ENCODE measurements around the gene SP100. TPM values are rescaled to one million over a fixed set of nuclear protein-coding genes. Genes with fewer than 3 reads are reported as not detected.

Gene SP100
- total and polyA plus RNA-seq, 2 of the 4 experiments (the other 2 are of a cell fraction): 50.6 to 69.0 TPM

DNA sequence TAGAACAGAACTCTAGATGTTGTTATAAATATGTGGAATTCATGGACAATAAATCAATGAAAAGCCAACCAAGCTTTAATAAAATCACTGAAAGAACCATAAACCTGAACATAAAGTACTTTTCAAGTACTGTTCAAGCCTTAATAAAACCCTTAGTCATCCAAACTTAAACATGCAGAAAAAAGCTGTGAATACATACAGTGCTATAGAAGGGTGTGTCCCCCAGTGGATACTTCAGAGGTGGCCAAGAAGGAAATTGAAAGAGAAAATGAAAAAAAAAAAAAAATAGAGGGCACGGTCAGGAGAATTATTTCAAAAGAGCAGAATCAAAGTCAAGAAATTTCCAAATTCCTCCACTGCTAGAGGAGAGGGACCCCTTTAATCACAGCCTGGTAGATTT lies 141.1 kb downstream of the SP100 start:
- no CpG with 5 or more reads among the region's 1 CpG for WGBS, 2 experiments (ENCODE audit: extremely low coverage in 2 of 2, insufficient read length in 1 of 2)

More for the DNA sequence above, 141.1 kb downstream of the SP100 start:
- Histone ChIP-seq H4K5ac (ENCODE audit: low read depth, low read length) (no peak overlapping the region), H2BK20ac (ENCODE audit: low read depth, low read length) (no peak overlapping the region), H3K79me1 (ENCODE audit: low read depth in 1 of 2, low read length in 2 of 2) (no peaks in the 10 kb centered on the region), H4K91ac (ENCODE audit: insufficient read depth, low read depth, low read length) (no peak overlapping the region), H3K18ac (ENCODE audit: low read depth, low read length) (no peak overlapping the region), H2BK120ac (ENCODE audit: low read depth, low read length) (no peak overlapping the region), H3K4me3 (ENCODE audit: insufficient read depth, low read depth, low read length) (no peak overlapping the region), H2BK15ac (ENCODE audit: low read depth, low read length) (no peak overlapping the region), H3K36me3 (ENCODE audit: control insufficient read depth, insufficient read depth, low read length) (no peaks in the 10 kb centered on the region), H3K4me2 (ENCODE audit: low read depth, low read length) (no peak overlapping the region), H3K9ac (ENCODE audit: low read depth, low read length) (no peak overlapping the region), H3K14ac (replicated peaks; ENCODE audit: low read depth, low read length) (no peak overlapping the region), H3K27me3 (ENCODE audit: control insufficient read depth, insufficient read depth, low read length) (peaks cover 2% of the 10 kb centered on the region; the same call in 1 of the 2 replicates), H3K23ac (ENCODE audit: low read depth, low read length) (no peak overlapping the region), H3K9me3 (ENCODE audit: control insufficient read depth, insufficient read depth, low read length) (no peaks in the 10 kb centered on the region), H3K27ac (ENCODE audit: insufficient read depth, low read length) (no peak overlapping the region), H2BK5ac (ENCODE audit: low read depth, low read length, poor library complexity, severe bottlenecking) (no peak overlapping the region), H3K56ac (ENCODE audit: extremely low read depth, insufficient read depth, low read length) (no peak overlapping the region), H2AFZ (replicated peaks; ENCODE audit: low read length, poor library complexity) (no peak overlapping the region), H3K4ac (ENCODE audit: low read depth, low read length) (no peak overlapping the region), H2AK9ac (replicated peaks; ENCODE audit: low read depth, low read length, poor library complexity) (no peak overlapping the region), H3K9me1 (ENCODE audit: insufficient read depth, low read length) (no peaks in the 10 kb centered on the region), H4K8ac (ENCODE audit: low read depth in 2 of 2, low read length in 2 of 2) (no peak overlapping the region), H4K20me1 (ENCODE audit: insufficient read depth, low read length) (no peaks in the 10 kb centered on the region), H2AK5ac (ENCODE audit: low read depth, low read length) (no peak overlapping the region), H3K4me1 (ENCODE audit: control insufficient read depth, insufficient read depth, low read length) (no peaks in the 10 kb centered on the region)
- no peak for ATAC-seq (ENCODE audit: low read depth)
- POLR2A ChIA-PET (ENCODE audit: unreplicated experiment): no interaction called here
- intact Hi-C loops (cut with micrococcal nuclease) (no loop called here), dilution Hi-C loops (cut with HindIII; ENCODE audit: low sequenced_read_pairs, unreplicated experiment) (no loop called here), in situ Hi-C loops (cut with MboI; ENCODE audit: low sequenced_read_pairs) (no loop called here)
- DNase-seq: no peak
- TF ChIP-seq CHD1 (IDR thresholded peaks at IDR 0.05; ENCODE audit: low read depth, low read length) (no peak), BHLHE40 (IDR thresholded peaks at IDR 0.05; ENCODE audit: low read depth, low read length) (no peak), RFX5 (IDR thresholded peaks at IDR 0.05; ENCODE audit: low read depth, low read length) (no peak), MXI1 (IDR thresholded peaks at IDR 0.05; ENCODE audit: borderline replicate concordance, low read depth, low read length) (no peak), FOS (IDR thresholded peaks at IDR 0.05; ENCODE audit: low read depth, low read length) (no peak), RCOR1 (IDR thresholded peaks at IDR 0.05; ENCODE audit: insufficient replicate concordance, low read length) (no peak), SMC3 (IDR thresholded peaks at IDR 0.05; ENCODE audit: low read depth, low read length) (no peak), NFE2L2 (IDR thresholded peaks at IDR 0.05; ENCODE audit: low read depth, low read length) (no peak), CEBPB (IDR thresholded peaks at IDR 0.05; ENCODE audit: low read depth, low read length) (no peak), POLR2A (IDR thresholded peaks at IDR 0.05; ENCODE audit: low read depth, low read length) (no peak), RAD21 (IDR thresholded peaks at IDR 0.05; ENCODE audit: low read length) (no peak), MAZ (IDR thresholded peaks at IDR 0.05; ENCODE audit: borderline replicate concordance, low read depth, low read length) (no peak), MAFK (IDR thresholded peaks at IDR 0.05; ENCODE audit: low read depth, low read length) (no peak)
- TF ChIP-seq, protein P1, sequence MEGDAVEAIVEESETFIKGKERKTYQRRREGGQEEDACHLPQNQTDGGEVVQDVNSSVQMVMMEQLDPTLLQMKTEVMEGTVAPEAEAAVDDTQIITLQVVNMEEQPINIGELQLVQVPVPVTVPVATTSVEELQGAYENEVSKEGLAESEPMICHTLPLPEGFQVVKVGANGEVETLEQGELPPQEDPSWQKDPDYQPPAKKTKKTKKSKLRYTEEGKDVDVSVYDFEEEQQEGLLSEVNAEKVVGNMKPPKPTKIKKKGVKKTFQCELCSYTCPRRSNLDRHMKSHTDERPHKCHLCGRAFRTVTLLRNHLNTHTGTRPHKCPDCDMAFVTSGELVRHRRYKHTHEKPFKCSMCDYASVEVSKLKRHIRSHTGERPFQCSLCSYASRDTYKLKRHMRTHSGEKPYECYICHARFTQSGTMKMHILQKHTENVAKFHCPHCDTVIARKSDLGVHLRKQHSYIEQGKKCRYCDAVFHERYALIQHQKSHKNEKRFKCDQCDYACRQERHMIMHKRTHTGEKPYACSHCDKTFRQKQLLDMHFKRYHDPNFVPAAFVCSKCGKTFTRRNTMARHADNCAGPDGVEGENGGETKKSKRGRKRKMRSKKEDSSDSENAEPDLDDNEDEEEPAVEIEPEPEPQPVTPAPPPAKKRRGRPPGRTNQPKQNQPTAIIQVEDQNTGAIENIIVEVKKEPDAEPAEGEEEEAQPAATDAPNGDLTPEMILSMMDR (conservative IDR thresholded peaks at IDR 0.05; ENCODE audit: low read depth, low read length): no peak
- TF ChIP-seq, protein P2, sequence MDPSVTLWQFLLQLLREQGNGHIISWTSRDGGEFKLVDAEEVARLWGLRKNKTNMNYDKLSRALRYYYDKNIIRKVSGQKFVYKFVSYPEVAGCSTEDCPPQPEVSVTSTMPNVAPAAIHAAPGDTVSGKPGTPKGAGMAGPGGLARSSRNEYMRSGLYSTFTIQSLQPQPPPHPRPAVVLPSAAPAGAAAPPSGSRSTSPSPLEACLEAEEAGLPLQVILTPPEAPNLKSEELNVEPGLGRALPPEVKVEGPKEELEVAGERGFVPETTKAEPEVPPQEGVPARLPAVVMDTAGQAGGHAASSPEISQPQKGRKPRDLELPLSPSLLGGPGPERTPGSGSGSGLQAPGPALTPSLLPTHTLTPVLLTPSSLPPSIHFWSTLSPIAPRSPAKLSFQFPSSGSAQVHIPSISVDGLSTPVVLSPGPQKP (IDR thresholded peaks at IDR 0.05; ENCODE audit: borderline replicate concordance, low read depth, low read length): no peak
- TF ChIP-seq, protein P3, sequence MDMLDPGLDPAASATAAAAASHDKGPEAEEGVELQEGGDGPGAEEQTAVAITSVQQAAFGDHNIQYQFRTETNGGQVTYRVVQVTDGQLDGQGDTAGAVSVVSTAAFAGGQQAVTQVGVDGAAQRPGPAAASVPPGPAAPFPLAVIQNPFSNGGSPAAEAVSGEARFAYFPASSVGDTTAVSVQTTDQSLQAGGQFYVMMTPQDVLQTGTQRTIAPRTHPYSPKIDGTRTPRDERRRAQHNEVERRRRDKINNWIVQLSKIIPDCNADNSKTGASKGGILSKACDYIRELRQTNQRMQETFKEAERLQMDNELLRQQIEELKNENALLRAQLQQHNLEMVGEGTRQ (IDR thresholded peaks at IDR 0.05; ENCODE audit: low read depth, low read length): no peak
- BruUV-seq (replicated peaks): no TSS peak
- CTCF ChIA-PET: no interaction called here
